Endothelial cell of umbilical vein (primary cell): ENCODE data around the gene PDS5B. TPM values are rescaled to one million over a fixed set of nuclear protein-coding genes. Genes with fewer than 3 reads are reported as not detected.

Experiments
- BruUV-seq: library from RNA; stranded (reverse); fragments of 400-500 nt; replicated peaks from 2 replicates; lab custom pipeline; 2021; lab: Mats Ljungman, UMichigan
- CTCF ChIA-PET: fragments of 300-600, 350-600 bp; sonication (Branson Sonifier 250); formaldehyde crosslinking; loops from one replicate; lab custom pipeline; 2021; ENCODE audit warnings: antibody characterized with exemption, inconsistent platforms; lab: Charles Lee
- POLR2A ChIA-PET: fragments of 300-600, 350-600 bp; sonication (Branson Sonifier 250); formaldehyde crosslinking; loops from one replicate; lab custom pipeline; 2021; ENCODE audit warnings: antibody characterized with exemption, inconsistent platforms; lab: Charles Lee
- DNase-seq: peaks from one replicate; pipeline ENCODE4 v3.0.0-alpha.2; 2011; ENCODE audit warnings: low read depth, low spot score
- FAIRE-seq: peaks from 2 replicates; lab custom pipeline; 2011; peaks lifted over from hg19 to GRCh38; lab: Jason Lieb, UNC
- H2AFZ ChIP-seq: 2 replicates; pipeline ENCODE4 v1.6.0; 2012; ENCODE audit warnings: low read depth, low read length, control low read depth, inconsistent platforms
- H3K27ac ChIP-seq: 2 replicates; pipeline ENCODE4 v1.5.1; 2011; ENCODE audit warnings: low read depth, mild to moderate bottlenecking, control low read depth, low read length, moderate library complexity; ENCODE audit not compliant: insufficient read depth
- H3K27me3 ChIP-seq, 2 experiments: 2 replicates each; pipeline versions ENCODE4 v1.6.0 to v1.6.1; 2011; ENCODE audit warnings: low read length in 2 of 2, mixed read lengths in 1 of 2; ENCODE audit not compliant: control insufficient read depth in 2 of 2, insufficient read depth in 2 of 2
- H3K36me3 ChIP-seq, 2 experiments: 2 replicates in 1 of 2; 3 replicates in 1 of 2; pipeline ENCODE4 v1.5.1; 2011; ENCODE audit warnings: low read length in 2 of 2, mild to moderate bottlenecking in 1 of 2, moderate library complexity in 1 of 2; ENCODE audit not compliant: control insufficient read depth in 2 of 2, insufficient read depth in 2 of 2; ENCODE audit errors: extremely low read depth in 1 of 2
- H3K4me1 ChIP-seq: 3 replicates; pipeline ENCODE4 v1.5.1; 2011; ENCODE audit warnings: mild to moderate bottlenecking, low read length; ENCODE audit not compliant: control insufficient read depth, insufficient read depth; ENCODE audit errors: extremely low read depth
- H3K4me2 ChIP-seq: 2 replicates; pipeline ENCODE4 v1.6.1; 2011; ENCODE audit warnings: low read length, control low read depth, mixed read lengths; ENCODE audit not compliant: insufficient read depth
- H3K4me3 ChIP-seq, 3 experiments: fragments of 200-600 bp in 1 of 3; sonication (generic), shearing (Covaris generic) in 1 of 3; replicated peaks in 1 of 3; 2 replicates each; pipeline ENCODE4 v1.5.1; 2011 to 2016; ENCODE audit warnings: control low read depth in 3 of 3, low read length in 3 of 3, mild to moderate bottlenecking in 2 of 3, inconsistent platforms in 1 of 3, low read depth in 1 of 3, moderate library complexity in 1 of 3; ENCODE audit not compliant: insufficient read depth in 1 of 3
- H3K79me2 ChIP-seq: 2 replicates; pipeline ENCODE4 v1.6.0; 2012; ENCODE audit warnings: low read length, inconsistent platforms; ENCODE audit not compliant: control insufficient read depth, insufficient read depth
- H3K9ac ChIP-seq: replicated peaks from 2 replicates; pipeline ENCODE3; 2011; ENCODE audit warnings: low read length, control low read depth; ENCODE audit not compliant: insufficient read depth; ENCODE audit errors: extremely low read depth
- H3K9me1 ChIP-seq: replicated peaks from 3 replicates; pipeline ENCODE4 v1.6.0; 2011; ENCODE audit warnings: mild to moderate bottlenecking, low read length; ENCODE audit not compliant: control insufficient read depth, insufficient read depth; ENCODE audit errors: extremely low read depth
- H3K9me3 ChIP-seq: replicated peaks from 2 replicates; pipeline ENCODE4 v1.5.1; 2012; ENCODE audit warnings: low read length, inconsistent platforms; ENCODE audit not compliant: control insufficient read depth, insufficient read depth
- H4K20me1 ChIP-seq: replicated peaks from 2 replicates; pipeline ENCODE3; 2011; ENCODE audit warnings: mild to moderate bottlenecking, low read length; ENCODE audit not compliant: control insufficient read depth, insufficient read depth; ENCODE audit errors: extremely low read depth
- CTCF ChIP-seq, 2 donors: IDR thresholded peaks; 1 replicate in 1 of 2; 2 replicates in 1 of 2; pipeline ENCODE4 v1.5.1; 2011; ENCODE audit warnings: low read length in 2 of 2, mild to moderate bottlenecking in 2 of 2, moderate library complexity in 2 of 2, control low read depth in 1 of 2, inconsistent platforms in 1 of 2, low read depth in 1 of 2; ENCODE audit not compliant: insufficient read depth in 1 of 2; ENCODE audit errors: extremely low read depth in 1 of 2
- EZH2 ChIP-seq: IDR thresholded peaks from 2 replicates; pipeline ENCODE4 v1.6.1; 2012; ENCODE audit warnings: borderline replicate concordance, low read depth, mild to moderate bottlenecking, moderate library complexity, low read length, inconsistent platforms; ENCODE audit not compliant: severe bottlenecking
- FOS ChIP-seq: IDR thresholded peaks from 2 replicates; pipeline ENCODE4 v1.6.1; 2011; ENCODE audit warnings: mild to moderate bottlenecking, low read length, moderate library complexity, borderline replicate concordance; ENCODE audit not compliant: insufficient read depth
- GATA2 ChIP-seq: IDR thresholded peaks from 2 replicates; pipeline ENCODE4 v1.7.0; 2011; ENCODE audit warnings: low read depth, mild to moderate bottlenecking, moderate library complexity, mixed read lengths, low read length; ENCODE audit not compliant: insufficient read length, insufficient read depth
- JUN ChIP-seq: IDR thresholded peaks from 2 replicates; pipeline ENCODE4 v1.6.1; 2011; ENCODE audit warnings: borderline replicate concordance, low read depth; ENCODE audit not compliant: insufficient read length, insufficient read depth
- MAX ChIP-seq: IDR thresholded peaks from 2 replicates; pipeline ENCODE4 v1.6.1; 2011; ENCODE audit not compliant: insufficient read depth, insufficient read length
- MYC ChIP-seq: IDR thresholded peaks from one replicate; pipeline ENCODE4 v1.6.1; 2011; ENCODE audit warnings: mild to moderate bottlenecking, low read depth, low read length
- POLR2A ChIP-seq: IDR thresholded peaks from 2 replicates; pipeline ENCODE4 v1.6.1; 2012; ENCODE audit warnings: low read depth, mild to moderate bottlenecking, control low read depth, low read length
- POLR2AphosphoS5 ChIP-seq: IDR thresholded peaks from 2 replicates; pipeline ENCODE4 v1.6.1; 2012; ENCODE audit warnings: low read depth, mild to moderate bottlenecking, control low read depth, low read length, moderate library complexity; ENCODE audit not compliant: insufficient read depth
- dilution Hi-C: fragments of 300-500 bp; cut with MboI; formaldehyde crosslinking; loops from one replicate; pipeline ENCODE4 v1.15.0; 2019; ENCODE audit warnings: low sequenced_read_pairs; ENCODE audit not compliant: extremely low pct_ligation_motif_present
- intact Hi-C: fragments of 100-400 bp; cut with micrococcal nuclease; formaldehyde crosslinking; loops from one replicate; pipeline ENCODE4 v1.10.0; 2022
- polyA plus RNA-seq, 4 experiments: library from polyadenylated mRNA; depleted of rRNA in 3 of 4; stranded (reverse) in 3 of 4; unstranded in 1 of 4; fragments of >200 nt; gene quantifications; 2 replicates each; pipeline versions ENCODE4 v1.2.1 to v1.2.3, GENCODE V29; 2011 to 2012; ENCODE audit warnings: missing spikeins in 1 of 4
- total RNA-seq: library from RNA; stranded (reverse); gene quantifications from 2 replicates; pipeline ENCODE4 v1.2.3, GENCODE V29; 2021

Gene PDS5B
- total and polyA plus RNA-seq, 2 donors (not counting 3 experiments of a cell fraction or from before 2014, with no cell fraction given): 3.9 to 40.3 TPM

GRCh38 chr13:32542221-32542620 is 44.0 kb upstream of the PDS5B start:
- POLR2A ChIA-PET: no interaction called here
- dilution Hi-C loops: no loop called here
- no peak for FAIRE-seq

More at GRCh38 chr13:32542221-32542620, 44.0 kb upstream of the PDS5B start:
- Histone ChIP-seq H3K4me3 (no peak overlapping the region), H3K4me2 (no peak overlapping the region), H3K4me1 (peaks cover 10% of the 10 kb centered on the region), H3K9ac (no peak overlapping the region), H3K36me3 (no peaks in the 10 kb centered on the region), H4K20me1 (no peaks in the 10 kb centered on the region), H3K9me1 (no peaks in the 10 kb centered on the region), H3K27ac (no peak overlapping the region), H3K79me2 (peaks cover 13% of the 10 kb centered on the region), H3K9me3 (no peaks in the 10 kb centered on the region), H3K27me3 (peaks cover 3 to 5% of the 10 kb centered on the region in 2 experiments), H2AFZ (no peak overlapping the region)
- CTCF ChIA-PET: no interaction called here
- intact Hi-C loops: no loop called here
- no TSS peak for BruUV-seq
- TF ChIP-seq GATA2: no peak
- TF ChIP-seq CTCF (IDR thresholded peaks at IDR 0.05; ENCODE audit: extremely low read depth in 1 of 2, insufficient read depth in 1 of 2, low read depth in 1 of 2, low read length in 2 of 2): no peak
- no peak for TF ChIP-seq MYC
- no peak for TF ChIP-seq MAX
- TF ChIP-seq POLR2AphosphoS5: no peak
- no peak for TF ChIP-seq EZH2
- no peak for TF ChIP-seq POLR2A
- no peak for TF ChIP-seq JUN
- TF ChIP-seq FOS: no peak
- no peak for DNase-seq
